IMR-90 (cell line): ENCODE results near the gene DYRK1A.

Source experiments
- CTCF ChIP-seq: conservative IDR thresholded peaks from 2 replicates; pipeline ENCODE4 v1.5.1; 2012; ENCODE audit warnings: mild to moderate bottlenecking, low read depth, low read length, improper control_type of control experiment
- POLR2A ChIP-seq: IDR thresholded peaks from 2 replicates; pipeline ENCODE4 v1.6.1; 2012; ENCODE audit warnings: mild to moderate bottlenecking, low read depth, low read length

- TF ChIP-seq POLR2A (no peak), CTCF (no peak)
Measured at GRCh38 chr21:37414292-37415253, 48.0 kb downstream of the DYRK1A start.
